Uterus (tissue), 2 donors: ENCODE results near the gene PACS1.

Experiments
- CTCF ChIP-seq, 4 experiments: fragments of 200-600 bp in 2 of 4; fragments of 450-650 bp in 2 of 4; sonication (generic) in 2 of 4; IDR thresholded peaks; one replicate each; pipeline ENCODE4 v1.5.1; 2016 to 2019; ENCODE audit warnings: antibody characterized with exemption in 4 of 4, mild to moderate bottlenecking in 2 of 4, moderate library complexity in 1 of 4
- POLR2A ChIP-seq, 2 donors: fragments of 450-650 bp; IDR thresholded peaks; one replicate each; pipeline ENCODE4 v1.6.1; 2016; ENCODE audit warnings: antibody characterized with exemption in 2 of 2, mild to moderate bottlenecking in 1 of 2, moderate library complexity in 1 of 2

GRCh38 chr11:66051371-66051765 lies 18.7 kb upstream of the PACS1 start:
- no peak for TF ChIP-seq CTCF (IDR thresholded peaks at IDR 0.05)
- no peak for TF ChIP-seq POLR2A (IDR thresholded peaks at IDR 0.05)
